ENCODE results near the gene CNTRL.
"Not testable (repeated sequence)": the region's sequence is repeated elsewhere in the genome, so short reads cannot be mapped to it uniquely, and the experiment has no call there.

Gene CNTRL

DNA sequence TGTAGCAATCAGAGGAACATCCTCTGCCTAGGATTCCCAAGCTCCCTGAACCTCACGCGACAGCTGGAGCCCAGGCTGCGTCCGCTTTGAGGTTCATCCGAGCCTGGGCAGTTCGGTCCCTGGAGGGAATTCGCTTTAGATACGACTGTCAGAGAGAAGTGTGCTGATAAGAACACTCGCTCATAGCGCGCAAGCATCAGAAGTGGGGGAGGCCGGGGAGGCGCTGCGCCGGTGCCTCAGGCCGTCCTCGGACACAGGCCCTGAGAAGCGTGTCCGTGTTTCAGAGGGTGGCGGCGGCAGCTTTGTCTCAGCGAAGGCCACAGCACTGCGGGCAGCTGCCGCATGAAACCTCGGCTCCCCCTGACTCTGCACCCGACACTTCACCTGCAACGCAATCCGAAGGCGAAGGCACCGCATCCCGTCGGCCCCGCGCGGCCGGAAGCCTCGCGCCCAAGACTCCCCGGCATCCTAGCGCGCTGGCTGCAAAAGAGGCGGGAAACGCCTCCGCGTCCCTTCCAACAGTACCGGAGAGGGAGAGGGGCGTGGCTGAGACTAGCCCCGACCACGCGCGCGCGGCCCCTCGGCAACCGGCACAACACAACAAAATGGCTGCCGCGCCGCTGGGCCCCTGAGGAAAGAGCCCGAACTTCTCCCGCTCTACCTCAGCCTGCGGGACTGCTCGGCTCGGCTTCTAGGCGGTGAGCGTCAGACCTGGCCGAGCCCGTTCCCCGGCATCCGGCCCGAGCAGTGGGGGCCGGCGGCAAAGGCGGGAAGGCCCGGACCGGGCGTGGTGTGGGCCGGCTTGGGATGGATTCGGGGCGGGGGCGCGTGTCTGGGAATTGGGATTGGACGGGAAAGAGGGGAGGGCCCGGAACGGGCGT, at the start of gene CNTRL:
CNTRL (plus strand) TSS at position 586 of the 881 bp plus-strand sequence. CDS start 13,372 bp downstream, outside the sequence.
- DNase-seq: peak; percentile 36 to 93 (median 83)

- DNase-seq: no peak
Observed at GRCh38 chr9:121026260-121026691, 48.5 kb upstream of the CNTRL start.

DNA sequence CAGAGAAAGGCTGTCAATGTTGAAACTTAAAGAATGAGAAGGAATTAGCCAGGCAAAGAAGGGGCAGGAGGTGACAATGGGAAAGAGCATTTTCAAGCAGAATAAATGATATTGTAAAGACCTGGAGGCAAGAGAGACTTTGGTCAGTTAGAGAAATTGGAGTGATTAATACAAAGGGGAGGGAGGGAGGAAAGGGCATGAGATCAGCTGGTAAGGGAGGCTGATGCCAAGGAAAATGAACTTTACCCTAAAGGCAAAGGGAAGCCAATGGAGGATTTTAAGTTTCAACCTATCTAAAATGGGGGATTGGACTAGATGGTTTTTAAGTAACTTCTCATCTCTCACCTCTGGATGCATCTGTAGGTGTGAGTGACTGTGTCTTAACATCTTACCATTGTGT, 48.0 kb upstream of the CNTRL start:
- DNase-seq: no peak

DNA sequence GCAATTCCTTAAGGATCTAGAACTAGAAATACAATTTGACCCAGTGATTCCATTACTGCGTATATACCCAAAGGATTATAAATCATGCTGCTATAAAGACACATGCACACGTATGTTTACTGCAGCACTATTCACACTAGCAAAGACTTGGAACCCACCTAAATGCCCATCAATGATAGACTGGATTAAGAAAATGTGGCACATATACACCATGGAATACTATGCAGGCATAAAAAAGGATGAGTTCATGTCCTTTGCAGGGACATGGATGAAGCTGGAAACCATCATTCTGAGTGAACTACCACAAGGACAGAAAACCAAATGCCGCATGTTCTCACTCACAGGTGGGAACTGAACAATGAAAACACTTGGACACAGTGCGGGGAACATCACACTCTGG, 46.5 kb upstream of the CNTRL start:
- not testable (repeated sequence) for DNase-seq

DNA sequence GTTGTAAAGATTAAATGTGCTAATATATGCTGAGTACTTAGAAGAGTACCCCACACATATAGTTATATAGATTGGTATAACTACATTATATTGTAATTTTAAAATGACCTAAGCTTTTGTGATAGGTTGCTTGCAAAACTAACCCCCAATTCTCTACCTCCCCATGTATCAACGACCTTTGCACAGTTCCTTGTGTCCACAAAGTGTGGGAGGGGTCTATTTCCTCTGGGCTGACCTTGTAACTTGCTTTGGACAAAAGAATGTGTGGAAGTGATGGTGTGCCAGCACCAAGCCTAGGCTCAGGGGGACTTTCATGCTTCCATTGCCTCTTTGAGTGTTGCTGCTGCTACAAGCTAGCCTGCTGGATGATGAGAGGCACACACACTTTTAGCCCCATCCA, 45.3 kb upstream of the CNTRL start:
- DNase-seq: no peak

GRCh38 chr9:121034529-121034928, 40.2 kb upstream of the CNTRL start:
- no peak for DNase-seq

- not testable (repeated sequence) for DNase-seq
Observed at GRCh38 chr9:121035717-121036116, 39.0 kb upstream of the CNTRL start.

DNA sequence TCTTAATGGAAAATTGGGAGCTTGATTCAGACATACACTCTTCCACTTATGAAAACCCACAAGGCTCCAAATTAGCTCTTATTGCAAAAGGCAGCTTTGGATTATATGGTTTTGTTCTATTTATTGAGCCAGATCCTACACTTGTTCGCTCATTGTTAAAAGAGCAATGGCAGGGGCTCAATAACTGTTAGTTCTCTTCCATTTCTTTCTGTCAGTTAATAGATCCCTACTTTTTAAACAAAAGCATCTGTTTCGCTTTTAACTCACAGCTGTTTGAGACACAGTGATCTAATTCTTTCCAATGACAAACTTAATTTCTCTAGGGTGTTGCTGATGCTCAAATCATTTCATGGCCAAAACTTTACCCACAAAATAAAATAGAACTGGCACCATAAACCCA, 36.4 kb upstream of the CNTRL start:
- DNase-seq: no peak

GRCh38 chr9:121038804-121039203, 36.0 kb upstream of the CNTRL start:
- DNase-seq: no peak

DNA sequence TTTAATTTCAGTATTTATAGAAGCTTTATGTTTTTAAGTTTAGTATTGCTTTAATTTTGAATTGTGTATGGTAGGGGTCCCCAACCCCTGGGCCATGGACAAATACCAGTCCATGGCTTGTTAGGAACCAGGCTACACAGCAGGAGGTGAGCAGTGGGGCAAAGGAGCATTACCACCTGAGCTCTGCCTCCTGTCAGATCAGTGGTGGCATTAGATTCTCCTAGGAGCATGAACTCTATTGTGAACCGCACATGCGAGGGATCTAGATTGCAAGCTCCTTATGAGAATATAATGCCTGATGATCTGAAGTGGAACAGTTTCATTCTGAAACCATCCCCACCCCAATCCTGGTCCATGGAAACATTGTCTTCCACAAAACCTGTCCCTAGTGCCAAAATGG, 26.6 kb upstream of the CNTRL start:
- no peak for DNase-seq

- DNase-seq: no peak
Observed at GRCh38 chr9:121048618-121049017, 26.1 kb upstream of the CNTRL start.

- no peak for DNase-seq
Observed at GRCh38 chr9:121050128-121050988, 24.4 kb upstream of the CNTRL start, which contains the start of gene C5. C5 (minus strand) TSS chr9:121050275; CDS start chr9:121050246, 29 bp downstream.

GRCh38 chr9:121053544-121053943, 21.2 kb upstream of the CNTRL start:
- DNase-seq: no peak

GRCh38 chr9:121055642-121056143, 19.1 kb upstream of the CNTRL start:
- DNase-seq: no peak

- no peak for DNase-seq
Observed at GRCh38 chr9:121057821-121058220, 16.9 kb upstream of the CNTRL start.

- DNase-seq: no peak
Observed at GRCh38 chr9:121059513-121059912, 15.2 kb upstream of the CNTRL start.

DNA sequence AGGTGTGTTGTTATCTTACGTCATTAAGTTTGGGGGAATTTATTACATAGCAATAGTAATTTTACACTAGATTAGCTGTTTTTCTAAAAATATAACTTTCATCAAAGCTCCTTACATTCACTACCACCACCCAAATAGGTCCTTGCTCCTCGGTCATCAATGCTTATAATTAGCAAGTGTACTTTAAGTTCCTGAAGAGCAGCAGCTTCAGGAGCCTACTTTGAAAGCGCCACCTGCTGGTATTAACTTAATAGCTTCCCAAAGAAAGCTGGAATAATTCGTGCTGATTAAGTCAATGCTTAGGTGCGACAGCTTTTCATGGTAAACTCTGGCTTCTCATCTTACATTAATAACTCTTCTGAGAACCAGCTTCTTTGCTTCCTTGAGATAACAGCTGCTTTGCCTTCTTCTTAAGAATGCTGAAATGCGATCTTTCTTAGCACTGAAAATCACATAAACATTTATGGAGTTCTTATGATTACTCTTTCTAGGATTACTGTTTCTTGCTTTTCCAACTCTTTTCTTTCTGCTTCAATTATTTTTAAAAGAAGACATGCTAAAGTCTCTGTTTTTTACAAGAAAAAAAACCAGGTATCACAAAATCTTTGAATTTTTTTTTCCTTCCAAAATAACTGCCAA, 14.6 kb upstream of the CNTRL start:
- peak in 2 of 14 donors; percentile 8 to 20 for DNase-seq

DNA sequence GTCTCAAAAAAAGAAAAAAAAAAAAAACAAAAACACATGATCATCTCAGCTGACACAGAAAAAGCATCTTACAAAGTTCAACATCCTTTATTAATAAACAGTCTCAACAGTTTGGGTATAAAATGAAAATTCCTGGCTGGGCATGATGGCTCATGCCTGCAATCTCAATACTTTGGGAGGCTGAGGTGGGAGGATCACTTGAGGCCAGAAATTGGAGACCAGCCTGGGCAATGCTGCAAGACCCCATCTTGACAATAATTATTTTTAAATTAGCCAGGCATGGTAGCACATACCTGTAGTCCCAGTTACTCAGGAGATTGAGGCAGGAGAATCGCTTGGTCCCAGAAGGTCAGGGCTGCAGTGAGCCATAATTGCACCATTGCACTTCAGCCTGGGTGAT, 7.9 kb upstream of the CNTRL start:
- no peak for DNase-seq

- DNase-seq: no peak
Observed at GRCh38 chr9:121067640-121068039, 7.1 kb upstream of the CNTRL start.

GRCh38 chr9:121069396-121069795, 5.4 kb upstream of the CNTRL start:
- DNase-seq: no peak

GRCh38 chr9:121071370-121071755, 3.4 kb upstream of the CNTRL start:
- DNase-seq: no peak

DNA sequence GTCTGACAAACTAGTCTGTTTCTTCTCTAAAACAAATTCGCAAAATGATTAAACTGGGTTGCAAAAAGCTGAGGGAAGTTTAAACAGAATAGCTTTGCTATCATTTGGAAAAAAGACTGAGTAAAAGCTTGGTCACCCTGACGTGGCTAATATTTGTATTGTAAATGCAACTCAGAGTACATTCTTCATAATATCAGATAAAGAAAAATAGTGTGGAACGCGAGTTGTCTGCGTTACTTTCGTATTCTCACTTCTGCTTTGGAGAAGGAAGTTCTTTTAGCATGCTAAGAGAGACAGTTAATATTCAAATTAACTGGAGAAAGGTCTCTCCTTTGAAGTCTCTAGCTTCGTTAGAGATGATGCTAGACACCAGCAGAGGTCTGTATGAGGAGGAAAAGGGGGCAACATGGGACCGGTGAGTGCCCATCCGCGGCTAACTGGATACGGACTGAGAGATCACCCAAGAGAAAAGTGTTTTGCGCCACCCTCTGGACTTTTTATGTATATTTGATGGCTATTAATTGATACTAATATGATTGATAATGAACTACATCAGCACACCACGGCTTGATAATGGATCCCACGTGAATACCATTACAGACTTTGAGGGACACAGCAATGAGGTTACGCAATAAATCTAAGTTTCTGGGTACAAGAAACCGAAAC, 2.9 kb upstream of the CNTRL start:
- DNase-seq: no peak
